Keratinocyte (primary cell): ENCODE data around the gene KCNC2.

ENCODE experiments used
- CTCF ChIP-seq, 3 experiments: IDR thresholded peaks in 1 of 3; conservative IDR thresholded peaks in 1 of 3; optimal IDR thresholded peaks in 1 of 3; 2 replicates in 2 of 3; 3 replicates in 1 of 3; pipeline versions ENCODE3 to v1.5.1; 2011; ENCODE audit warnings: low read length in 3 of 3, mild to moderate bottlenecking in 3 of 3, moderate library complexity in 2 of 3, control low read depth in 1 of 3, inconsistent platforms in 1 of 3; ENCODE audit not compliant: insufficient read depth in 2 of 3; ENCODE audit errors: extremely low read depth in 1 of 3
- EZH2 ChIP-seq: IDR thresholded peaks from one replicate; pipeline ENCODE4 v1.6.1; 2012; ENCODE audit warnings: inconsistent platforms, mild to moderate bottlenecking, low read length, moderate library complexity

GRCh38 chr12:75115748-75116147, 93.9 kb downstream of the KCNC2 start:
- TF ChIP-seq CTCF (optimal IDR thresholded peaks at IDR 0.05 in 1 of 3, IDR thresholded peaks at IDR 0.05 in 1 of 3, conservative IDR thresholded peaks at IDR 0.05 in 1 of 3; ENCODE audit: extremely low read depth in 1 of 3, insufficient read depth in 2 of 3, low read length in 3 of 3), result no peak
- TF ChIP-seq EZH2, result no peak
